8988T (cell line): ENCODE data around the gene HACD2.
A peak's percentile ranks its signal among the peaks of the same experiment; 100 is the strongest.
"Not testable (repeated sequence)": the region's sequence is repeated elsewhere in the genome, so short reads cannot be mapped to it uniquely, and the experiment has no call there.

Source experiments
- DNase-seq: peaks from one replicate; pipeline ENCODE4 v3.0.0; 2011

HACD2 gene

GRCh38 chr3:123584988-123585937 is at the start of gene HACD2:
TSS of gene HACD2 (minus strand) at chr3:123585053. CDS start at chr3:123585027, 26 bp downstream.
- DNase-seq: peak; percentile 59

DNA sequence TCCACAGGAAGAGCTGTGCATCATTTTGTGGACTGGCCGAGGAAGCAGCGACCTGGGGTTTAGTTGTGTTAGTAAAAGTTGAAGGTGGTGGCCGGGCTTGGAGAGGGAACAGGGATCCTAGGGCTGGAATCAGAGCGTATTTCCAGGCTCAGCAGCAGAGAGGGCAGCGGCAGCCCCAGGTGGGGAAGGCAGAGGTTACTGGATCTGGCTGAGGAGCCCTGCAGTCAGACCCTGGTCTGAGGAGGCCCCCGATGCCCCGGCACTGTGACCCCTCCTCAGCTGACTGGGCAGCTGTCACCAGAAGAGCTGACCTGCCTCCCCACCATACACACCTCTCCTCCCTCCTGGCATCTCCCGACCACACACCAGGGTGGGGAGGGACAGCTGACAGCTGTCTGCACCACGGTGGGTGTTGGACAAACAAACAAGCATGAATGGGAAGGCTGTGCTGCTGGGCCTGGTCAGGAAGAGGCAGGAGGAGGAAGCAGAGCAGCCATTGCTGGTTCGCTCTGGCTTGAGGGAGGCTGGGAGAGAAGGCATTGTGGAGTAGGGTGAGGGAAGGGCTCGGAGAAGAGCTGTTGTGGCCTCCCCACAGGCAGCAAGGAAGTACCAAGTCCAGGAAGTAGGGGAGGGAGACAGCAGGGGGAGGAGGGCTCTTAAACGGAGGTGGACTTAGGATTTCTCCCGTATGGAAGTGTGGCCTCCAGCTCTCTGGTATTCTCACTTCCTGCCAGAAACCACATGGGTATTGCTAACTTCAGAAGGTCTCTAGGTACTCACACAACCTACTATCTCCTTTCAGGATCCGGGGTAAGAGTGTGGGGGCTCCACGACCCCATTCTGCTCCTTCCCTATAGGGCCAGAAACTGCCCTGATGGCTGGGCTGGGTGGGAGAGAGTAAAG is 49.5 kb upstream of the HACD2 start:
- no peak for DNase-seq

DNA sequence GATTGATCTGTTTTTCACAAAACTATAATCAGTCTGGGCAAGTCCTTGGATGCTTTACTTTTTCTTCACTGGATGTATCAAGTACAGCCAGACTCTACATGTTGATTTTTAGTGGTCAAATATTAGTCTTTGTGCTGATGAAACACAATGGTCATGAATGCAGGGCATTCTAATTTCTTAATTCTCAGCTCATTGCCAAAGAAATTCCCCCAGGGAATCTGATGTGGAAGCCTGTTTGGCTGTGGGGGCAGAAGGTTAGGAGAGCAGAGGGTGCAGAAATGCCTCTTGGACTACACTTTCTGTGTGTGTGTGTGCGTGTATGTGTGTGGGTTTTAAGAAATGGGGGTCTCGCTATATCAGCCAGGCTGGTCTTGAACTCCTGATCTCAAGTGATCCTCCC is 48.7 kb upstream of the HACD2 start:
- DNase-seq: no peak

DNA sequence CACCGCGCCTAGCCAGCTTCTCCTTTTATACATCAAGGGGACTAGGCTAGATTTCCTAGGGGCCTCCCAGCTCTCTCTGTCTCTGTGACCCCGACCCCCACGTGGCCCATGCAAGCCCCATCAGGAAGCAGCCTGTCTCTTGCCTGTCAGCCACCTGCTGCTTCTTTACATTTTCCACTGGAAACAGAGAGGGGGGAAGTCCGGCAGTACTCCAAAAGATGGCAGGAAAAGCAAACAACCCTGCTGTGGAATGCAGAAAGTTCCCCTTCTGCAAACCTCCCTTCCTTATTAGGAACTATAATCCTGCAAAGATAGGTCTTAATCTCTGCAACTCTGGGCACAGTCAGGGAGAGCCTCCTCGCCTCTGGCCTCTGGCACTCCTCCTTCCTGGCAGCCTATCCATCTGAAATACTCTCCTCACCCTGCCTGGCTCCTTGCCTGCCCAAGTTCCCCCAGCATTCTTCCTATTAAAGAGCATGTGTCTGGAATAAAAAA is 47.4 kb upstream of the HACD2 start:
- no peak for DNase-seq

DNA sequence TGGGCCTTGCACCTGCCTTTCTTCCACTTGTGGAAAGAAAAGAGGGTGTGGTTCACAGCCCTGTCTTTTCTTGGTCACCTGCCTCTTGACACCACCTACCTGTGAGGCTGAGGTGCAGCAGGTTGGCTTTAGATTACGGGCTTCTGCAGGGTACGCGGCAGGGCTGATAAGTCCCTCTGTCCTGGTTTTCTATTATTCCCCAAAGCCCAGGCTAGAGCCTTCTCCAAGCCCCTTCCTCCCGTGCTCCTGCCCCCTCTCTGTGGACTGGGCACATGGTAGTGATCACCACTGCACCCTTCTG is 44.8 kb upstream of the HACD2 start:
- DNase-seq: no peak

DNA sequence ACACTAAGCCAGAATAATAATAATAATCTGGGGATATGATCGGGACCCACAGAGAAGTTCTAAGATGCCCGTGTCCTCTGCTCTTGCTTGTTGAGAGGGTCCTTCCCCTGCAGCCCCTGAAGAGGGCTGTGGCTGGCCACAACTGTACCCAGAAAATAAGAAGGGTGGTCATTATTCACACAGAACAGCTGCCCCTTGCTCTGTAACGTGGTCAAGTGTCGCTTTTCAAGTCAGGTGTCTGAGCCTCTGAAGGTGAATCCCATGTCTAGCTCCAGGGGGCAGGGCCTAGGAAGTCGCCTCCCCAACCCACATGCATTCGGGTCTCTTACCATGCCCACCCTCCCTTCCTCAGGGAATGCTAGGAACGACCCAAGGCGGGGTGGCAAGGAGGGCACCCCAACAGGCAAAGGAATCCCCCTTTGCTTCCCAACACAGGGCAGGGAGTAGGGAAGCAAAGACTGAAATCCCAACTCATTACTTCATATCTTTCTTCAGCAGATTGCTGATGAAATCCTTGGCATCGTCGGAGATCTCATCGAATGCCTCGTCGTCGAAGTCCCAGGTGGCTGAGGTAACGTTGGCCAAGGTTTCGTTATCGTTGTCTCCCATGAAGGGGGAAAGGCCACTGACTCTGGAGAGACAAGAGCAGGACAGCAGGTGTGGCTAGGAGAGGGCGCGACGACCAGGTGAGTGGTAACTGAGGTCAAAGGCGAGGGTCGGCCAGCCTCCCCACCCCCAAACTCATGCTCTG is 44.3 kb upstream of the HACD2 start:
- no peak for DNase-seq

GRCh38 chr3:123627673-123628670 is 43.1 kb upstream of the HACD2 start:
- DNase-seq: no peak

- no peak for DNase-seq
These were observed 42.0 kb upstream of the HACD2 start for GRCh38 chr3:123626881-123627280.

GRCh38 chr3:123624302-123624701 is 39.4 kb upstream of the HACD2 start:
- DNase-seq: no peak

- DNase-seq: no peak
These were observed 38.6 kb upstream of the HACD2 start for GRCh38 chr3:123623346-123623880.

DNA sequence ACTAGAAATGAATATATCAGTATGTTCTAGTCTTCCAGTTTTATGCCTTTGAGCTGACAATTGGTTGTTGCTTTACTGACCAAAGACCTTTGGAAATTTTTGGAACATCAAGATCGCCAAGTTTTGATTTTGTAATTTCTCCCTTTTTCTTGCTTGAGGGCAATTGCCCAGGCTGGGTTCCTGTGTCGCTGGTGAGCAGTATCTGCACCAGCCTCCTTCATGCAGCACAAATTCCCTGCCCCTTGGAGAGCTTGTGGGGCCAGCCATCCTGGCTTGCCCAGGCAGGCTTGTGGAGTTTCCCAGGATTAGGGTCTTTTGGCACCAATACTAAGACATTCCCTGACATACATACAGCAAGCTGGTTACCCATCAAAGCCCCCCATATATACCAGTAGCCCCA is 37.9 kb upstream of the HACD2 start:
- no peak for DNase-seq

- no peak for DNase-seq
These were observed 37.0 kb upstream of the HACD2 start for GRCh38 chr3:123621850-123622189.

GRCh38 chr3:123621186-123621849 is 36.5 kb upstream of the HACD2 start:
- DNase-seq: no peak

DNA sequence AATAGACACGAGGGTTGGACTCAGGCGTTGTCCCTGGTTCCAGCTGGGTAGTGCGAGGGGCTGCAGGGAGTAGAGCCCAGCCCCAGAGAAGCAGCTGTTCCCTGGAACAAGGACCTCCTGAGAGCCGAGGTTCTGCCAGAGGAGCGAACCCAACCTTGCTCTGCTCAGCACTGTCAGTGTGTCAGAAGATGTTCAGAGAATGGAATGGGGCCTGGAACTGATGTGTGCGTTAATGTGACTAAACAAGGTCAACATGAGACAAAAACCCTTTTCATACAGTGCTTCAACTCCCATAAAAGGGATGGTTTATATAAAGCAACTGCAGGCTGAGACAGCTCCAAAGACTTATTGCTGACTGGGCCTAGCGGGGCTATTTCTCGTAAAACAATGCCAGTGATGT is 35.5 kb upstream of the HACD2 start:
- no peak for DNase-seq

GRCh38 chr3:123618768-123619484 is 34.1 kb upstream of the HACD2 start:
- no peak for DNase-seq

DNA sequence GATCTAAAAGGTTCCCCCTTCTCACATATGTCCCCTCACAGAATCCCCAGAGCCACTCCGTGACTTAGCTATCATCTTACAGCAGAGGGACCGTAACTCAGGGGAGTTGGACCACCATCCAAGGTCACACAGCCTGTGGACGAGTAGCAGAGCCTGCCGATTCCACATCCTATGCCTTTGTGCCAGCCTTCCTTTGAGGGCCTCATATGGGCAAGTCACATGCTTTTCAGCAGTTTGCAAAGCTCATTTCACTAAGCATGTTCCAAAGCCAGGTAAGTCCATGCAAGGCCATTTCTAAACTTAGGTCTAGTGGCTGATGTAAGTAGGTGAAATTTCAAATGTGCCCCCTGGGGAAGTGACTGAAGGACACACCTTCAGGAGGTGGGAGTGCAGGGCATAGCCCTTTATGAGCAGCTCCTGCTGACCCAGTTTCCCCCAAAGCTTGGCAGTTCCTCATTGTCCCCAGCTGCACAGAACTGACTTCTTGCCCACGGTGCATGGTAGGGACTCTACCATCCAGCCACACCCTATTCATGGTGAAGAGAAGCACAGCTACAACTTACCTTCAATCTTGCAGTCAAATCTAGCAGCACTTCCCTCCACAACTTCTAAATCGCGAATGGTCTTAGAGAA is 33.3 kb upstream of the HACD2 start:
- no peak for DNase-seq

DNA sequence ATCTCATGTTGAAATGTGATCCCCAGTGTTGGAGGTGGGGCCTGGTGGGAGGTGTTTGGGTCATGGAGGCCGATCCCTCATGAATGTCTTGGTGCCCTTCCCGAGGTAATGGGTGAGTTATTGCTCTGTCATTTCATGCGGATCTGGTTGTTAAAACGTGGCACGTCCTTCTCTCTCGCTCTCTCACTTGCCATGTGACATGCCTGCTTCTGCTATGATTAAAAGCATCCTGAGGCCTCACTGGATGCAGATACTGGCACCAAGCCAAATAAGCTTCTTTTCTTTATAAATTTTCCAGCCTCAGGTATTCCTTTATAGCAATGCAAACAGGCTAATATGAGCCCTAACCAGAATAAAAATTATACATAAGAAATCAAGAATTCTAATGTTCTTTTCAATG is 31.7 kb upstream of the HACD2 start:
- DNase-seq: no peak

GRCh38 chr3:123613543-123613942 is 28.7 kb upstream of the HACD2 start:
- no peak for DNase-seq

- DNase-seq: not testable (repeated sequence)
These were observed 26.8 kb upstream of the HACD2 start for GRCh38 chr3:123611674-123612073.

DNA sequence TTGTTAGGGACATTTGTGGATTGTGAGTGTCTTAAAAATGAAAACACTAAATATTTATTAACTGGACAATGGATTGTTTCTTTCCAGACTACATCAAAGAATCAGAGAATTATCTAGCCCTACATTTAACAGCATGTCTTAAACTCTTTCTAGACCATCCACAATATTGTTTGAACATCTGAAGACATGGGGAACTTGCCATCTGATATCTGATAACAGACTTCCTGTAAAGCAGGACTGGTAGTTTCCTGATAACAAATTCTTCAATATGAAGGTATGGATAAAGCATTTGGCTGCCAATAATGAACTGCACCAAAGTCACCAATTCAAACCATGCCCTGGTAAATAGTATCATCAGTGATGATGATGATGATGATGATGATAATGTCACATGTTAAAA is 26.2 kb upstream of the HACD2 start:
- DNase-seq: no peak
